Naive thymus-derived CD4-positive, alpha-beta T cell (primary cell): Measurements from ENCODE around the gene CDR2L. TPM values are rescaled to one million over a fixed set of nuclear protein-coding genes. Genes with fewer than 3 reads are reported as not detected.

ENCODE experiments used
- ATAC-seq: fragments of 150-1000 bp; cut with Tn5 transposase; 2 replicates; pipeline ENCODE4 v1.10.0; 2021; ENCODE audit warnings: mild to moderate bottlenecking, moderate library complexity
- CTCF ChIA-PET: fragments of 350-600 bp; sonication (Branson Sonifier 250); formaldehyde crosslinking; loops from one replicate; lab custom pipeline; 2021; ENCODE audit warnings: antibody characterized with exemption; lab: Charles Lee
- POLR2A ChIA-PET: fragments of 350-600 bp; sonication (Branson Sonifier 250); formaldehyde crosslinking; loops from one replicate; lab custom pipeline; 2021; ENCODE audit warnings: antibody characterized with exemption, inconsistent platforms; lab: Charles Lee
- DNase-seq, 9 donors: peaks; one replicate each; pipeline versions ENCODE4 v3.0.0 to v3.0.0-alpha.2; 2020 to 2022; ENCODE audit warnings: mixed read lengths in 1 of 9
- H3K27ac ChIP-seq: one replicate; pipeline ENCODE4 v1.7.0; 2013; ENCODE audit warnings: mild to moderate bottlenecking, low read depth, low read length, moderate library complexity
- H3K27me3 ChIP-seq, 2 donors: one replicate each; pipeline ENCODE4 v1.7.0; 2013; ENCODE audit warnings: low read length in 2 of 2, mild to moderate bottlenecking in 2 of 2, moderate library complexity in 2 of 2; ENCODE audit not compliant: control insufficient read depth in 2 of 2, insufficient read depth in 2 of 2
- H3K36me3 ChIP-seq, 3 experiments: 1 replicate in 2 of 3; 2 replicates in 1 of 3; pipeline ENCODE4 v1.7.0; 2013; ENCODE audit warnings: low read length in 3 of 3, mild to moderate bottlenecking in 3 of 3, moderate library complexity in 1 of 3; ENCODE audit not compliant: insufficient read depth in 3 of 3, control insufficient read depth in 2 of 3
- H3K4me1 ChIP-seq, 2 donors: one replicate each; pipeline ENCODE4 v1.7.0; 2013; ENCODE audit warnings: low read length in 2 of 2, mild to moderate bottlenecking in 2 of 2, moderate library complexity in 1 of 2; ENCODE audit not compliant: control insufficient read depth in 2 of 2, insufficient read depth in 2 of 2
- H3K4me3 ChIP-seq: 2 replicates; pipeline ENCODE4 v1.7.0; 2013; ENCODE audit warnings: mild to moderate bottlenecking, low read length
- H3K9me3 ChIP-seq, 3 experiments: 1 replicate in 2 of 3; 2 replicates in 1 of 3; pipeline ENCODE4 v1.7.0; 2013; ENCODE audit warnings: low read length in 3 of 3; ENCODE audit not compliant: control insufficient read depth in 2 of 3
- H3K27ac Mint-ChIP-seq, 9 donors: one replicate each; pipeline ENCODE4 v1.8.0; 2020 to 2022; ENCODE audit warnings: mixed read lengths in 9 of 9, mild to moderate bottlenecking in 8 of 9, moderate library complexity in 5 of 9, inconsistent platforms in 2 of 9
- H3K27me3 Mint-ChIP-seq, 5 donors: one replicate each; pipeline ENCODE4 v1.8.0; 2021 to 2022; ENCODE audit warnings: mixed read lengths in 5 of 5, mild to moderate bottlenecking in 1 of 5
- H3K36me3 Mint-ChIP-seq, 5 donors: one replicate each; pipeline ENCODE4 v1.8.0; 2020 to 2022; ENCODE audit warnings: mixed read lengths in 5 of 5, mild to moderate bottlenecking in 3 of 5, inconsistent platforms in 1 of 5
- H3K4me1 Mint-ChIP-seq, 7 donors: one replicate each; pipeline ENCODE4 v1.8.0; 2020 to 2022; ENCODE audit warnings: mixed read lengths in 7 of 7, mild to moderate bottlenecking in 3 of 7, inconsistent platforms in 1 of 7
- H3K4me3 Mint-ChIP-seq, 10 donors: one replicate each; pipeline ENCODE4 v1.8.0; 2020 to 2022; ENCODE audit warnings: mild to moderate bottlenecking in 10 of 10, mixed read lengths in 10 of 10, moderate library complexity in 6 of 10, inconsistent platforms in 2 of 10
- H3K9me3 Mint-ChIP-seq, 11 donors: one replicate each; pipeline ENCODE4 v1.8.0; 2020 to 2022; ENCODE audit warnings: mixed read lengths in 11 of 11, mild to moderate bottlenecking in 4 of 11, inconsistent platforms in 1 of 11, moderate library complexity in 1 of 11
- intact Hi-C, 2 donors: fragments of 100-400 bp; cut with micrococcal nuclease; formaldehyde crosslinking; loops; one replicate each; pipeline ENCODE4 v1.15.1; 2023
- polyA plus RNA-seq, 2 donors: library from polyadenylated mRNA; unstranded; fragments of 300-500 nt; fragmentation: Illumina TruSeq; gene quantifications; one replicate each; pipeline ENCODE4 v1.2.3, GENCODE V29; 2021
- total RNA-seq, 6 experiments: library from RNA in 5 of 6; stranded (reverse) in 5 of 6; gene quantifications; 1 replicate in 5 of 6; 2 replicates in 1 of 6; pipeline ENCODE4 v1.2.3 and lab custom pipeline; 2021 to 2026

CDR2L gene
- total and polyA plus RNA-seq, 7 experiments from 2014 or later: 0.08 to 0.17 (median 0.16) TPM; not detected in 4

GRCh38 chr17:74952431-74953133 is 34.9 kb upstream of the CDR2L start:
- POLR2A ChIA-PET: no interaction called here
- DNase-seq (no peak), ATAC-seq (no peak)
- intact Hi-C loops: no loop called here
- Mint-ChIP-seq H3K36me3 (peaks cover 0 to 4% (median 0%) of the 10 kb centered on the region in 5 donors), H3K9me3 (no peaks in the 10 kb centered on the region), H3K4me3 (no peak overlapping the region), H3K27ac (no peak overlapping the region), H3K27me3 (peaks cover 0 to 6% (median 0%) of the 10 kb centered on the region in 5 donors), H3K4me1 (no peaks in the 10 kb centered on the region)
- Histone ChIP-seq H3K27me3 (no peaks in the 10 kb centered on the region), H3K27ac (no peak overlapping the region), H3K36me3 (no peaks in the 10 kb centered on the region), H3K9me3 (no peaks in the 10 kb centered on the region), H3K4me1 (no peaks in the 10 kb centered on the region), H3K4me3 (no peak overlapping the region)
- CTCF ChIA-PET: interaction anchor here (1.2 kb wide), 1 partner anchor 8 kb away, joined by 3 read pairs; no protein-coding TSS in a partner anchor

- Mint-ChIP-seq H3K36me3 (peaks cover 0 to 4% (median 0%) of the 10 kb centered on the region in 5 donors), H3K4me1 (no peaks in the 10 kb centered on the region), H3K27ac (no peak overlapping the region), H3K4me3 (no peak overlapping the region), H3K9me3 (no peaks in the 10 kb centered on the region), H3K27me3 (peaks cover 0 to 4% (median 0%) of the 10 kb centered on the region in 5 donors)
- POLR2A ChIA-PET: no interaction called here
- intact Hi-C loops: no loop called here
- CTCF ChIA-PET: interaction anchor here (0.6 to 1.2 kb wide), 2 partner anchors 7 to 149 kb away, joined by 3 read pairs; no protein-coding TSS in a partner anchor
- H3K36me3 ChIP-seq: no peaks in the 10 kb centered on the region
- H3K4me3 ChIP-seq: no peak overlapping the region
- no peak for ATAC-seq
- no peak for DNase-seq
- H3K9me3 ChIP-seq: no peaks in the 10 kb centered on the region
- H3K27me3 ChIP-seq: no peaks in the 10 kb centered on the region
- H3K27ac ChIP-seq: no peak overlapping the region
- no peaks in the 10 kb centered on the region for H3K4me1 ChIP-seq
Measured at GRCh38 chr17:74953134-74953687, 34.2 kb upstream of the CDR2L start.

- H3K27me3 ChIP-seq: no peaks in the 10 kb centered on the region
- no peak overlapping the region for H3K4me3 ChIP-seq
- CTCF ChIA-PET: no interaction called here
- H3K27ac ChIP-seq: no peak overlapping the region
- Mint-ChIP-seq H3K27me3 (peaks cover 0 to 4% (median 0%) of the 10 kb centered on the region in 5 donors), H3K27ac (no peak overlapping the region), H3K4me1 (no peaks in the 10 kb centered on the region), H3K36me3 (peaks cover 0 to 4% (median 0%) of the 10 kb centered on the region in 5 donors), H3K9me3 (no peaks in the 10 kb centered on the region), H3K4me3 (no peak overlapping the region)
- no peak for DNase-seq
- H3K9me3 ChIP-seq: no peaks in the 10 kb centered on the region
- ATAC-seq: no peak
- no peaks in the 10 kb centered on the region for H3K4me1 ChIP-seq
- intact Hi-C loops: no loop called here
- no peaks in the 10 kb centered on the region for H3K36me3 ChIP-seq
- POLR2A ChIA-PET: no interaction called here
Measured at GRCh38 chr17:74954115-74954514, 33.3 kb upstream of the CDR2L start.

GRCh38 chr17:74954665-74955421 is 32.6 kb upstream of the CDR2L start:
- H3K9me3 Mint-ChIP-seq: no peaks in the 10 kb centered on the region
- ChIA-PET CTCF (no interaction called here), POLR2A (no interaction called here)
- ATAC-seq: no peak
- H3K27ac Mint-ChIP-seq: peak overlapping the region in 2 of 9 donors; percentile 25 to 36
- no peak for DNase-seq
- Histone ChIP-seq H3K9me3 (no peaks in the 10 kb centered on the region), H3K36me3 (no peaks in the 10 kb centered on the region), H3K4me1 (no peaks in the 10 kb centered on the region), H3K4me3 (no peak overlapping the region), H3K27me3 (no peaks in the 10 kb centered on the region), H3K27ac (no peak overlapping the region)
- H3K4me1 Mint-ChIP-seq: no peaks in the 10 kb centered on the region
- no peak overlapping the region for H3K4me3 Mint-ChIP-seq
- H3K27me3 Mint-ChIP-seq: peaks cover 0 to 6% (median 0%) of the 10 kb centered on the region in 5 donors
- intact Hi-C loops: loop anchor here (5.0 kb wide), 2 partner anchors 163 to 213 kb away; no protein-coding TSS in a partner anchor
- H3K36me3 Mint-ChIP-seq: peaks cover 0 to 4% (median 0%) of the 10 kb centered on the region in 5 donors

- Histone ChIP-seq H3K9me3 (no peaks in the 10 kb centered on the region), H3K27ac (no peak overlapping the region), H3K4me1 (no peaks in the 10 kb centered on the region), H3K36me3 (no peaks in the 10 kb centered on the region), H3K27me3 (no peaks in the 10 kb centered on the region), H3K4me3 (no peak overlapping the region)
- Mint-ChIP-seq H3K36me3 (peaks cover 0 to 4% (median 0%) of the 10 kb centered on the region in 5 donors), H3K27me3 (peaks cover 0 to 6% (median 0%) of the 10 kb centered on the region in 5 donors), H3K4me3 (no peak overlapping the region), H3K27ac (no peak overlapping the region), H3K4me1 (peaks cover 0 to 5% (median 0%) of the 10 kb centered on the region in 7 donors), H3K9me3 (no peaks in the 10 kb centered on the region)
- POLR2A ChIA-PET: no interaction called here
- CTCF ChIA-PET: interaction anchor here (1.6 to 1.7 kb wide), 2 partner anchors 165 to 247 kb away, joined by 3 to 6 read pairs; no protein-coding TSS in a partner anchor
- no peak for ATAC-seq
- intact Hi-C loops: loop anchor here (5.0 kb wide), 2 partner anchors 164 to 214 kb away; no protein-coding TSS in a partner anchor
- no peak for DNase-seq
Measured at GRCh38 chr17:74956093-74956492, 31.3 kb upstream of the CDR2L start.

GRCh38 chr17:74957935-74958740 is 29.3 kb upstream of the CDR2L start:
- ChIA-PET CTCF (interaction anchor here (0.5 to 2.0 kb wide), 12 partner anchors 12 to 788 kb away, joined by 3 to 11 read pairs (median 4); partner anchors contain the start of genes OTOP2 and USH1G), POLR2A (interaction anchor here (0.6 to 1.1 kb wide), 3 partner anchors 16 to 154 kb away, joined by 3 to 4 read pairs (median 3); no protein-coding TSS in a partner anchor)
- Mint-ChIP-seq H3K27ac (no peak overlapping the region), H3K9me3 (no peaks in the 10 kb centered on the region), H3K4me1 (peaks cover 0 to 8% (median 4%) of the 10 kb centered on the region in 7 donors), H3K4me3 (no peak overlapping the region), H3K27me3 (peaks cover 0 to 6% (median 0%) of the 10 kb centered on the region in 5 donors), H3K36me3 (peaks cover 0 to 4% (median 0%) of the 10 kb centered on the region in 5 donors)
- Histone ChIP-seq H3K27ac (no peak overlapping the region), H3K9me3 (no peaks in the 10 kb centered on the region), H3K27me3 (no peaks in the 10 kb centered on the region), H3K4me3 (no peak overlapping the region), H3K4me1 (peaks cover 0 to 4% of the 10 kb centered on the region in 2 donors), H3K36me3 (no peaks in the 10 kb centered on the region)
- peak; percentile 54 to 85 (median 70) for DNase-seq
- intact Hi-C loops: loop anchor here (1.0 to 5.0 kb wide), 5 partner anchors 35 to 301 kb away; partner anchors contain the start of gene USH1G (in 2 of the 2)
- ATAC-seq: peak; percentile 76
